WTC11 (cell line): ENCODE measurements around the gene NFIA. TPM values are rescaled to one million over a fixed set of nuclear protein-coding genes. Genes with fewer than 3 reads are reported as not detected.

Experiments
- ATAC-seq: fragments of 200-7000 bp; cut with Tn5 transposase; 2 replicates; pipeline ENCODE4 v1.10.0; 2021; ENCODE audit warnings: mild to moderate bottlenecking, moderate library complexity
- CTCF ChIA-PET: fragments of 300-600 bp; sonication (Branson Sonifier 250); formaldehyde crosslinking; loops from one replicate; lab custom pipeline; 2021; ENCODE audit warnings: antibody characterized with exemption; lab: Charles Lee
- POLR2A ChIA-PET: fragments of 350-600 bp; sonication (Branson Sonifier 250); formaldehyde crosslinking; loops from one replicate; lab custom pipeline; 2021; ENCODE audit warnings: antibody characterized with exemption; lab: Charles Lee
- DNase-seq: peaks from one replicate; pipeline ENCODE4 v3.0.0; 2021; ENCODE audit warnings: low spot score
- H3K27ac Mint-ChIP-seq: 2 replicates; pipeline ENCODE4 v1.8.0; 2021; ENCODE audit warnings: mixed read lengths
- H3K27me3 Mint-ChIP-seq: 2 replicates; pipeline ENCODE4 v1.8.0; 2021; ENCODE audit warnings: low read depth, mild to moderate bottlenecking, moderate library complexity, mixed read lengths
- H3K36me3 Mint-ChIP-seq: 2 replicates; pipeline ENCODE4 v1.8.0; 2021; ENCODE audit warnings: mixed read lengths
- H3K4me1 Mint-ChIP-seq: 2 replicates; pipeline ENCODE4 v1.8.0; 2022; ENCODE audit warnings: mixed read lengths
- H3K4me3 Mint-ChIP-seq: 2 replicates; pipeline ENCODE4 v1.8.0; 2021; ENCODE audit warnings: mild to moderate bottlenecking, moderate library complexity, mixed read lengths
- H3K9me3 Mint-ChIP-seq: 2 replicates; pipeline ENCODE4 v1.8.0; 2021; ENCODE audit warnings: mixed read lengths
- ATF6 ChIP-seq: sonication (generic); formaldehyde crosslinking; IDR thresholded peaks from 2 replicates; pipeline ENCODE4 v1.8.1; 2023; ENCODE audit warnings: mild to moderate bottlenecking, missing genetic modification reagents
- EMX1 ChIP-seq: fragments of 250-450 bp; sonication (Bioruptor Pico); IDR thresholded peaks from 2 replicates; pipeline ENCODE4 v1.8.0; 2021; ENCODE audit warnings: mild to moderate bottlenecking
- ESRRA ChIP-seq: sonication (generic); formaldehyde crosslinking; IDR thresholded peaks from 2 replicates; pipeline ENCODE4 v1.8.1; 2022; ENCODE audit warnings: mild to moderate bottlenecking, missing genetic modification reagents, borderline replicate concordance
- FOXJ3 ChIP-seq: sonication (generic); formaldehyde crosslinking; IDR thresholded peaks from 2 replicates; pipeline ENCODE4 v1.9.0; 2021; ENCODE audit warnings: missing genetic modification reagents, mild to moderate bottlenecking, borderline replicate concordance
- GABPB1 ChIP-seq: sonication (generic); formaldehyde crosslinking; IDR thresholded peaks from 2 replicates; pipeline ENCODE4 v1.8.1; 2023; ENCODE audit warnings: mild to moderate bottlenecking, missing genetic modification reagents
- IRF2 ChIP-seq: sonication (generic); formaldehyde crosslinking; IDR thresholded peaks from 2 replicates; pipeline ENCODE4 v1.8.0; 2022; ENCODE audit warnings: low read depth, missing genetic modification reagents, borderline replicate concordance
- JAZF1 ChIP-seq: fragments of 250-450 bp; sonication (Bioruptor Pico); IDR thresholded peaks from 2 replicates; pipeline ENCODE4 v1.9.0; 2021; ENCODE audit warnings: moderate library complexity, mild to moderate bottlenecking, inconsistent platforms
- NR2C2 ChIP-seq: sonication (generic); formaldehyde crosslinking; IDR thresholded peaks from 2 replicates; pipeline ENCODE4 v1.8.0; 2022; ENCODE audit warnings: mild to moderate bottlenecking, missing genetic modification reagents
- SP1 ChIP-seq: sonication (generic); formaldehyde crosslinking; conservative IDR thresholded peaks from 2 replicates; pipeline ENCODE4 v1.8.1; 2022; ENCODE audit warnings: missing genetic modification reagents
- ZNF121 ChIP-seq: sonication (generic); formaldehyde crosslinking; IDR thresholded peaks from 2 replicates; pipeline ENCODE4 v1.8.0; 2023; ENCODE audit warnings: missing genetic modification reagents
- ZNF138 ChIP-seq: sonication (generic); formaldehyde crosslinking; conservative IDR thresholded peaks from 2 replicates; pipeline ENCODE4 v1.8.1; 2022; ENCODE audit warnings: mild to moderate bottlenecking, moderate library complexity, missing genetic modification reagents
- ZNF219 ChIP-seq: sonication (generic); formaldehyde crosslinking; IDR thresholded peaks from 2 replicates; pipeline ENCODE4 v1.8.0; 2023; ENCODE audit warnings: missing genetic modification reagents, mild to moderate bottlenecking, borderline replicate concordance
- ZNF532 ChIP-seq: fragments of 250-450 bp; sonication (Bioruptor Pico); IDR thresholded peaks from 2 replicates; pipeline ENCODE4 v1.9.0; 2021; ENCODE audit warnings: mild to moderate bottlenecking, borderline replicate concordance
- total RNA-seq: library from RNA; stranded (reverse); gene quantifications from 3 replicates; pipeline ENCODE4 v1.2.3, GENCODE V29; 2021
- TF ChIP-seq, protein P1 (sequence below): sonication (generic); formaldehyde crosslinking; IDR thresholded peaks from 2 replicates; pipeline ENCODE4 v1.8.0; 2022; ENCODE audit warnings: mild to moderate bottlenecking, missing genetic modification reagents
- TF ChIP-seq, protein P2 (sequence below): sonication (generic); formaldehyde crosslinking; IDR thresholded peaks from 2 replicates; pipeline ENCODE4 v1.8.0; 2022; ENCODE audit warnings: mild to moderate bottlenecking, missing genetic modification reagents
- TF ChIP-seq, protein P3 (sequence below): sonication (generic); formaldehyde crosslinking; IDR thresholded peaks from 2 replicates; pipeline ENCODE4 v1.8.1; 2022; ENCODE audit warnings: low read depth, missing genetic modification reagents, borderline replicate concordance

The NFIA gene
- total RNA-seq, 1 experiment from 2014 or later = 16.7 TPM

GRCh38 chr1:61459345-61459744 lies 377.0 kb downstream of the NFIA start (continued):
- TF ChIP-seq ATF6 (CRISPR knock-in tag) (no peak), SP1 (CRISPR knock-in tag) (no peak), EMX1 (CRISPR knock-in tag) (no peak), GABPB1 (CRISPR knock-in tag) (no peak), IRF2 (CRISPR knock-in tag) (no peak), NR2C2 (CRISPR knock-in tag) (no peak), ZNF138 (CRISPR knock-in tag) (no peak), ZNF121 (CRISPR knock-in tag) (no peak), ESRRA (CRISPR knock-in tag) (no peak), JAZF1 (CRISPR knock-in tag) (no peak), FOXJ3 (CRISPR knock-in tag) (no peak)
- TF ChIP-seq, protein P1, sequence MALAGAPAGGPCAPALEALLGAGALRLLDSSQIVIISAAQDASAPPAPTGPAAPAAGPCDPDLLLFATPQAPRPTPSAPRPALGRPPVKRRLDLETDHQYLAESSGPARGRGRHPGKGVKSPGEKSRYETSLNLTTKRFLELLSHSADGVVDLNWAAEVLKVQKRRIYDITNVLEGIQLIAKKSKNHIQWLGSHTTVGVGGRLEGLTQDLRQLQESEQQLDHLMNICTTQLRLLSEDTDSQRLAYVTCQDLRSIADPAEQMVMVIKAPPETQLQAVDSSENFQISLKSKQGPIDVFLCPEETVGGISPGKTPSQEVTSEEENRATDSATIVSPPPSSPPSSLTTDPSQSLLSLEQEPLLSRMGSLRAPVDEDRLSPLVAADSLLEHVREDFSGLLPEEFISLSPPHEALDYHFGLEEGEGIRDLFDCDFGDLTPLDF = no peak
- TF ChIP-seq, all 79 proteins: peak for 0

DNA sequence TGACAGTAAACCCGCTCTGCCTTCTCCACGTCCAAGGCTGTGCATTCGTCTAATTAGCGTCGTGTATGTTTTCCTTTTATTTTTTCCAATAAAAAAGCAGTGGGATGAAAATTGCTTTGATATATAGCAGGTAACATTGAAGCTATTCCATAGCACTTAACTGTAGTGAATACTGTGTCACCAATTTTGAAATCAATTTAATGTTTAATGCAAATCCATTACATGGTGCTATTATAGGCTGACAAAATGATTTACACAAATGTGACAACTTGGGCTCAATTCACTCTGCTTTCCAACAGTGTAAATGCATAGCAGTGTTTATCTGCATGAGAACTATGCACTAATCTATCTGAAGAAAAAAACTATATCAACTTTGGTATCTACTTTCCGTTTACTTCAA lies 377.8 kb downstream of the NFIA start:
- DNase-seq (no peak), ATAC-seq (no peak)
- POLR2A ChIA-PET = no interaction called here
- Mint-ChIP-seq H3K9me3 (no peaks in the 10 kb centered on the region), H3K36me3 (no peaks in the 10 kb centered on the region; the same call in 1 of the 2 replicates), H3K27me3 (peaks cover 16% of the 10 kb centered on the region), H3K4me1 (peaks cover 65% of the 10 kb centered on the region), H3K27ac (no peak overlapping the region), H3K4me3 (no peak overlapping the region)
- TF ChIP-seq ZNF532 (CRISPR knock-in tag) = no peak
- TF ChIP-seq, protein P2, sequence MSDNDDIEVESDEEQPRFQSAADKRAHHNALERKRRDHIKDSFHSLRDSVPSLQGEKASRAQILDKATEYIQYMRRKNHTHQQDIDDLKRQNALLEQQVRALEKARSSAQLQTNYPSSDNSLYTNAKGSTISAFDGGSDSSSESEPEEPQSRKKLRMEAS (CRISPR knock-in tag) = no peak
- TF ChIP-seq ZNF219 = no peak
- TF ChIP-seq, protein P3, sequence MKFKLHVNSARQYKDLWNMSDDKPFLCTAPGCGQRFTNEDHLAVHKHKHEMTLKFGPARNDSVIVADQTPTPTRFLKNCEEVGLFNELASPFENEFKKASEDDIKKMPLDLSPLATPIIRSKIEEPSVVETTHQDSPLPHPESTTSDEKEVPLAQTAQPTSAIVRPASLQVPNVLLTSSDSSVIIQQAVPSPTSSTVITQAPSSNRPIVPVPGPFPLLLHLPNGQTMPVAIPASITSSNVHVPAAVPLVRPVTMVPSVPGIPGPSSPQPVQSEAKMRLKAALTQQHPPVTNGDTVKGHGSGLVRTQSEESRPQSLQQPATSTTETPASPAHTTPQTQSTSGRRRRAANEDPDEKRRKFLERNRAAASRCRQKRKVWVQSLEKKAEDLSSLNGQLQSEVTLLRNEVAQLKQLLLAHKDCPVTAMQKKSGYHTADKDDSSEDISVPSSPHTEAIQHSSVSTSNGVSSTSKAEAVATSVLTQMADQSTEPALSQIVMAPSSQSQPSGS (CRISPR knock-in tag) = no peak
- CTCF ChIA-PET = interaction anchor here (1.0 to 1.7 kb wide), 3 partner anchors 128 to 410 kb away, joined by 4 to 7 read pairs (median 6); no protein-coding TSS in a partner anchor
